HK-2 (cell line): Measurements from ENCODE around the gene TPRN.

Experiments
- DNase-seq: peaks from one replicate; pipeline ENCODE4 v3.0.0-alpha.2; 2018; ENCODE audit not compliant: unreplicated experiment

The TPRN gene

DNA sequence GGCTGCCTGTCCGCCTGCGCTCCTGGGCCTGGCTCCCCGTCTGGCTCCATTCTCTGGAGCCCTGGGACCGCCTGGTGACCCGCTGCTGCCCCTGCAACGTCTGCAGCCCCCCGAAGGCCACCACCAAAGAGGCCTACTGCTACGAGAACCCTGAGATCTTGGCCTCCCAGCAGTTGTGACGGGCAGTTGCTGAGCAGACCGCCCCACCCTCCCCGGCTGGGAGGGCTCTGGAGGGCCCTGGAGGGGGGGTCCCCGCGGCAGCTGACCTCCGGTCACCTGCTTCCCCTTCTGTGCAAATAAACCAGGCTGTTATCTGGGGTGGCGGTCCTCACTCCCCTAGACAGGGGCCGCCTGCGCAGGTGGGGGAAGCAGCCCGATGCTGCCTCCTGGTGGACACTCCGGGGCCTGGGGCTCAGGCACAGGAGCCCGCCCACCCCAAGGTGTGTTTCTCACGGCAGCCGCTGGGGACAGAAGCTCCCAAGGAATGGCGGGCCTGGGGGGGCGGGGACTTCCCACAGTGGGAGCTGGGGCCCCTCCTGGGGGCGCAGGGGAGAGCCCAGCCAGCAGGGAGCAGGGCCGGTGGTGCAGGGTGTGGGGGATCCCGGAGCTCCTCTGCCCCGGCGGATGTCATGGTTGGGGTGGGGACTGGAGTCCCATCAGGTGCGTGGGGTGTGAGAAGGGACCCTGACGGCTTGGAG, 35.8 kb upstream of the TPRN start:
- peak; percentile 62 for DNase-seq

DNA sequence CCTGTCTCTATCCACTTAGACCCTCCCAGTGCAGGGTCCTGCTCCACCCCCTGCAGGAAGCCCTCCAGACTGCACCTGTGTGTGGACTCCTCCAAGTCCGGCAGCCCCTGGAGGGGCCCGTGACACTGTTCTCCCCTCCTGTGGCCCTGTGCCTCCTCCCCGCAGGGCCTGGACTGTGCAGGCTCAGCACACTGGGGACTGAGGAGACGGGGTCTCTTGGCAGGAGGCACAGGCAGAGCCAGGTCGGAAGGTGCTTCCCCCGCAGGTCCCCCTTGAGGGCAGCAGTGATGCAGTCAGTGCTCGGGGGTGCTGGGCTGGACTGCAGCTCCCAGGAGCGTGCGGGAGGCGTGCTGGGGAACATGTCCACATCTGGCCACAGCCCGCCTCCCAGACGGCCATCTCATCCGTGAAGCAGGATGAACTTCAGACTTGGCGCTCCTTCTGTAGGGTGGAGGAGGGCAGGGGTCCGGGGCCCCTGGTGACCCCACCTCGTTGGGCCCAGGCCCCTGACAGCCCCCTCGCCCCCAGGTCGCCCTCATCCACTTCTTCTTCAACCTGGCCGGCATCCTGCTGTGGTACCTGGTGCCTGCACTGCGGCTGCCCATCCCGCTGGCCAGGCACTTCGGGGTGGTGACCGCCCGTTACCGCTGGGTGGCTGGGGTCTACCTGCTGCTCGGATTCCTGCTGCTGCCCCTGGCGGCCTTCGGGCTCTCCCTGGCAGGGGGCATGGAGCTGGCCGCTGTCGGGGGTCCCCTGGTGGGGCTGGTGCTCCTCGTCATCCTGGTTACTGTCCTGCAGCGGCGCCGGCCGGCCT, 35.1 kb upstream of the TPRN start:
- no peak for DNase-seq

DNA sequence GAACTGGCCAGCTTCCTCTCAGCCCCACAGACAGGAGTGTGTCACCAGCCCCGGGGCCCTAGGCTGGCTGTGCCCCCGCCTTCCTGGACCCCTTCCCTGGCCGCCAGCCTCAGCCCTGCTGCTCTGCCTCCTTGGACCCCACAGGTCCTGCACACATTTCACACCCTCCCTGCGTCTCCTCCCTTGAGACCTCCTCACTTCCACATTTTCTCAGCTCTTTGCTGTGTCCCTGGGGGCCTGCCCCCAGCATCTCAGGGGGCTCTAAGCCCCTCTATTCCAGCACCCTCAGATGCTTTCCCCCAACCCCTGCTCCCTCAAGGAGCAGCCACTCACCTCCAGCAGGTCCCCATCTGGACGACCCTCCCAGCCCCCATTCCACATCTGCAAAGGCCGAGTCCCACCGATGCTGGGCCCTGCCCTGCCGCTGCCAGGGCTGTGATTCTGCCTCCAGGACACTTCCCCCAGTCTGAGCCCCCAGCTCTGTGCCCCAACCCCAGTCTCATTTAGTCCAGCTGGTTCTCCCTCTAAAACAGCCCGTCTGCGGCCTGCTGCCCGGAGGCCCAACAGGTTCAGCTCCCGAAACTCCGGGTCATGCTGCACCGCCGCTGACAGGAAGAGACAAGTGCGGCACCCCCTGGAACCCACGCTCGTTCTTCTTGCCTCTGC, 34.4 kb upstream of the TPRN start:
- no peak for DNase-seq

DNA sequence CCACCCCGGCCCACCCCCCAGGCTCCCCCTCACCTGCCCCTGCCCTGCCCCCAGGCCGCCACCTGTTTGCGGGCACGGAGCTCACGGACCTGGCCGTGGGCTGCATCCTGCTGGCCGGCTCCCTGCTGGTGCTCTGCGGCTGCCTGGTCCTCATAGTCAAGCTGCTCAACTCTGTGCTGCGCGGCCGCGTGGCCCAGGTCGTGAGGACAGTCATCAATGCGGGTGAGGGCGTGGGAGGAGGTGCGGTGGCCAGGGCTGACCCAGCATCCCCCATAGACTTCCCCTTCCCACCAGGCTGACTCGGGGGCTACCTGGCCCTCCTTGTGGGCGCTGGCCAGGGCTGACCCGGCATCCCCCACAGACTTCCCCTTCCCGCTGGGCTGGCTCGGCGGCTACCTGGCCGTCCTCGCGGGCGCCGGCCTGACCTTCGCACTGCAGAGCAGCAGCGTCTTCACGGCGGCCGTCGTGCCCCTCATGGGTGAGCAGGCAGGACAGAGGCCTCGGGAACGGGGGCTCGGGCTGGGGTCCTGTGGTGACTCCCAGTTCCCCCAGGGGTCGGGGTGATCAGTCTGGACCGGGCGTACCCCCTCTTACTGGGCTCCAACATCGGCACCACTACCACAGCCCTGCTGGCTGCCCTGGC, 33.6 kb upstream of the TPRN start:
- no peak for DNase-seq

DNA sequence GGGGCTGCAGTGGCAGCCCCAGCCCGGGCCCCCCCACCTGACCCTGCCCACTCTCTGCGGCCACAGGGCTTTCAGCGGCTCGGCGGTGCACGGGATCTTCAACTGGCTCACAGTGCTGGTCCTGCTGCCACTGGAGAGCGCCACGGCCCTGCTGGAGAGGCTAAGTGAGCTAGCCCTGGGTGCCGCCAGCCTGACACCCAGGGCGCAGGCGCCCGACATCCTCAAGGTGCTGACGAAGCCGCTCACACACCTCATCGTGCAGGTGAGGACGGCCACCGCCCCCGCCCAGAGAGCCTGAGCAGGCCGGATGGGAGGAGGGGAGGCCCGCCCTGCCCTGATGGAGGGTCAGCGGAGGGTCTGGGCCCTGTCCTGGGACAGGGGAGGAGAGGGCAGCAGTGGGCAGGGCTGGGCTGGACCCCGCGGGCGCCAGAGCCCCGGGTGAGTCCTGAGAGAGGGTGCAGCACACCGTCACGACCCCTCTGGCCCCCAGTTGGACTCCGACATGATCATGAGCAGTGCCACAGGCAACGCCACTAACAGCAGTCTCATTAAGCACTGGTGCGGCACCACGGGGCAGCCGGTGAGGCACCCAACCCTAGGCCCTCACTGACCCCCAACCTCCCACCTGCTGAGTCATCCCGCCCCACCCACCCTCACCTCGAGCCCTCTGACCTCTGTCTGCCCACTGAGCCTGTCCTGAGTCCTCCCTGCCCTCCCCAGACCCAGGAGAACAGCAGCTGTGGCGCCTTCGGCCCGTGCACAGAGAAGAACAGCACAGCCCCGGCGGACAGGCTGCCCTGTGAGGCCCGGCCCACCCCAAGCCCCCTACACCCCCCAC, 32.8 kb upstream of the TPRN start:
- DNase-seq, result no peak

DNA sequence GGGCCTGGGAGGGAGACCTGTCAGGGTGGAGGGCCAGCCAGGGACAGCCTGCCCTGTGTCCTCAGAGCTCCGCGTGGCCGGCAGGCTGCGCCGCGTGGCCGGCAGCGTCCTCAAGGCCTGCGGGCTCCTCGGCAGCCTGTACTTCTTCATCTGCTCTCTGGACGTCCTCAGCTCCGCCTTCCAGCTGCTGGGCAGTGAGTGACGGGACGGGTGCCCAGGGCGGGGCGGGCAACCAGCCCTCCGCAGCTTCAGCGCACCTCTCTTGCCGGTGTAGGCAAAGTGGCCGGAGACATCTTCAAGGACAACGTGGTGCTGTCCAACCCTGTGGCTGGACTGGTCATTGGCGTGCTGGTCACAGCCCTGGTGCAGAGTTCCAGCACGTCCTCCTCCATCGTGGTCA, 32.0 kb upstream of the TPRN start:
- no peak for DNase-seq

DNA sequence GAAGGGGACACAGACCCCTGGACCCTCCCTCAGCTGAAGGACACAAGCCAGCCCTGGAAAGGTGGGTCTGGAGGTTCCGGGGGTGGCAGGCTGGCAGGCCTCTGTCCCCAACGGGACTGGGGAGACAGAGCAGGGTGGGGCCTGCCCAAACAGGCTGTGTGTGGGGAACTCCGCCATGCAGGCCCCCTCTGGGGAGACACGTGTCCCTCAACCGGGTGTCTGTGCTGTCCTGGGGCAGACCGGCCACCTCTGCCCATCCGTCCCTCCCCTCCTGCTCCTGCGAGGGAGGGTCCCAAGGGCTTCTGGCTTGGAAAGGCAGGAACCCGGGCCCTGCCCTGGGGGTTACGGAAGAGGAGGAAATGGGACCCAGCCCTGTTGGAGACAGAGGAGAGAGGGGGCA, 31.6 kb upstream of the TPRN start:
- DNase-seq, result no peak

DNA sequence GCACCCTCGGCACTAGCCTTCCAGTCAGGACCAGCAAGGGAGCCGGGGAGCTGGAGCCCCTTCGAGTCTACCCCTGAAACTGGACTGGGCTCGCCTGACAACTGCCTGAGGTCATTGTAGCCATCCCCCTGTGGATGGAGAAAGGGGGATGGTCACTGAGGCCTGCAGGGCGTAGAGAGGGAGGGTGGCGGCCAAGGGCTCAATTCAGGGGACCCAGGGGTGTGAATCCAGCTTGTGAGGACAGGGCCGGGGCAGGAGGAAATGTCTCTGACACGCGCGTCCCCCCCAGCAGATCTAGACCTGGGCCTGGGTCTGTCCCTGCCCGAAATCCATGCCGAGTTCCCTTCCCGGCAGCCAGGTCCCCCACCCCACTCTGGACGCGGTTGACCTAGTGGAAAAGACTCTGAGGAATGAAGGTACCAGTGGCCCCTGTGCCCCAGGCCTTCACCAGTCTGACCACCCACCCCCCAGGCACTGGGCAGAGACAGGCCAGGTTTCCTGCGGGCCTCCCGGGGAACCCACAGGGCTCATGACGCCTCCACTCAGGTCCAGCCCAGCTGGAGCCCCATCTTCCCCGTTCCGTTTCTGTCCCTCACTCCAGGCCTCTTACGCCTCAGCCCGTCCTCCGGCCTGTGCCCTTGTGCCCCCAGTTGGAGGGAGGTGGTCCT, 31.0 kb upstream of the TPRN start:
- no peak for DNase-seq

DNA sequence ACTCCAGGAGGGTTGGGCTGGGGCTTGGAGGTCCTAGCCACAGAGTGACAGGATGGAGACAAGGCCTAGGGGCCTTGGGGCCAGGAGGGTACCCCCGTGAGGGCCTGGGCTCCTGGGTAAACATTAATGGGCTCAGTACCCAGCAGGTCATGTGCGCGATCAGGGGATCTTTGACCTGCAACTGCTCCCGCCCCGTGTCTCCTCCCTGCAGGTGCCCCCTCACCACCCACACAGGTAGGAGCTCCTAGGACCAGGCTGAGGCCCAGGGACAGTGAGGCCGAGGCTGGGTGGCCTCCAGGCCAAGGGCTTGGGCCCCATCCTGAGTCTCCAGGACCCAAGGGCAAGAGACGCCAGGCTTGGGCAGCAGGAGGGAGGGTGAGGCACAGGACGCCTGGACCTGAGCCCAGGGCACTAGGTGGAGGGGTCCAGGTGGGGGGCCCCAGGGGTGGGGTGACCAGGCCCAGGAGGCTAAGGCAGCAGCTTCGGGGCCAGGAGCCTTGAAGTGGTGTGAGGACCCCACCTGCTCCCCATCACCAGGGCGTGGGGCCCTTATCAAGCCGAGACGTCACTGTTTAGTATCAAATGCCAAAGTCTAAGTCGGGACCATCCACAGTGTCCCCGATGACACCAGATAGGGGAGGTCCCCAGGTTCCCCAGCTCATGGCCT, 30.3 kb upstream of the TPRN start, which contains the start of gene SLC34A3:
SLC34A3 (plus strand) TSS at position 197 of the 667 bp plus-strand sequence. CDS start 802 bp downstream, outside the sequence.
- DNase-seq, result no peak

DNA sequence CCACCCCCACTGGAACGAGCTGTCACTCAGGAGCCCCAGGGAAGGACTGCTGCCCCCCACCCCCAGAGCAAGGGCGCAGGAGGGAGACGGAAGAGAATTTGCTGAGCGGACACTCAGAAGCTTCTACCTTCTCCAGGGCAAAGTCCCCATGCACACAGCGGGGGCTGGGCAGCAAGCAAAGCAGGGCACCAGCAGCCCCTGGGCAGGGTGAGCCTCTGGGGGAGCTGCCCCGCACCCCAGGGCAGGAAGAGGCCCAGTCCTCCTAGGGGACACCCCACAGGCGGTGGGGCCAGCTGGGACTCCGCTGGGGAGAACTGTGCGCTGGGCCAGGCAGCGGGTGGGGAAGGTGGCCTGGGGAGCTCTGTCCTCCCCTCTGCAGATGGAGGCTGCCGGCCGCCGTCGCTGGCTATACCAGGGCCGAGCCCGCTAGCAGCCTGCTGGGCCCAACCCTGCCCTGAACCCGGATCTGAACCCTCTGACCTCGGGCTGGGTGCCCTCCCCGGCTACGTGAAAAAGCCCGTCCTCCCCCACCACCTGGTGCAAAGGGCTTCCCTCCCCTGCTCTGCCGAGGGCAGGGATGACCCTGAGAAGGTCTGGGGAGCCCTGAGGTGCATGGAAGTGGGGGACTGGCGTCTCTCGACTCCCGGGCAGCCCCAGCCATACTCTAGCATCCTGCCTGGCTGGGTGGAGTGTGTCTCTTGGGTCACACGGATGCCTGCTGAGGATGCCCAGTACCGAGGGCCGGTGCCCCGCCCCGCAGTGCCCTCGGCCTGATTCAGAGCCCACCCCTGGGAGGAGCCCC, 29.6 kb upstream of the TPRN start:
- DNase-seq, result no peak

DNA sequence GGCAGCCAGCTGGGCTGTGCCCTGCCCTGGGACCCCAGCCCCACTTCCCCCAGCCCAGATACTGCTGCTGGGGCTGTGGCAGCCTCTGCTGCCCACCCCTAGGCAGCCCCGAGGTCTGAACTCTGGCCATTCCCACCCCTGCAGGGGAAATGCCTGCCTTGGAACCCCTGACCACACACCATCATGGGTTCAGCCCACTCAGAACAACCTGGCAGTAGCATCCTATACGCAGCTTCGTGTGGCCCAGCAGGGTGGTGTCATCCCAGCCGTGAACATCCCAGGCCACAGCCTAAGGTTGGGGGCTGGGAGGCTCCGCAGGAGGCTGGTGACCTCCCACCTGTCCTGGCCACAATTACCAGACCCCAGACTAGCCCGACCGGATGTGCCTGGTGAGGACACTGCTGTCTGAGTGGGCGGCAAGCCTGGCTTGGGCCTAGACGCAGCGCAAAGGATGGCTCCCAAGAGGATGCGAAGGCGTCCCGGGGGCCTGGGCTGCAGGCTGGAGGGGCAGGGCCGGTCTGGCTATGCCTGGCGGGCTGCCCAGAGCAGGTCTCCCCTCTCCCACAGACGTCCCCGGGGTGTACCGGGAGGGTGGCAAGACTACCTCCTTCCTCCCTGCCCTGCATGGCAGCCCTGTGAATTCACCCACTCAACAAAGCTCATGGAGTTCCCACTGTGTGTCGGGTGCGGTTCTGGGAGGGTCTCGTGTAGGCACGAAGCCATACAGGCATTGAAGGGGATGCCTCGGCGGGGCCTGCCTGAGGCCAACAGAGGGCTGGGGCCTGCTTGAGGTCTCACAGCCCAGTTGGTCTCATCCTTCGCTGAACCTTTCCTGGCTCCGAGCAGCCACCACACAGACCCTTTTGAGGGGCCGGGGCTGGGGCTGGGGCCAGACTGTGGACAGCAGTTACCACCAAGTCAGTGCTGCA, 28.7 kb upstream of the TPRN start:
- no peak for DNase-seq

DNA sequence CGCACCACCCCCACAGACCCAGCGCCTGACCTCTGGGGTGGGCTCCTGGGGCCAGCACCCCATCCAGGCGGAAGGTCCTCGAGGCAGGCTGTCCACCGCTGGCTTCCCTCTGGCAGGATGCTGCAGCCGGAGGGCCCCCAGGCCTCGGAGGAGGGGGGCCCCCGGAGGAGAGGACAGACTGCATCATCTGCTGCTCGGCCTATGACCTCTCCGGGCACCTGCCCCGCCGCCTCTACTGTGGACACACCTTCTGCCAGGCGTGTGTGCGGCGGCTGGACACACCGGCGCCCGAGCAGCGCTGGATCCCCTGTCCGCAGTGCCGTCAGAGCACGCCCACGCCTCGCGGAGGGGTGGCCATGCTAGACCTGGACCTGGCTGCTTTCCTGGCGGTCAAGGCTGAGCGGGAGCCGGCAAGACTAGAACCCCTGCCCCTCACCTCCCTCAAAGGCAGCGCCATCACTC, 28.0 kb upstream of the TPRN start:
- no peak for DNase-seq

DNA sequence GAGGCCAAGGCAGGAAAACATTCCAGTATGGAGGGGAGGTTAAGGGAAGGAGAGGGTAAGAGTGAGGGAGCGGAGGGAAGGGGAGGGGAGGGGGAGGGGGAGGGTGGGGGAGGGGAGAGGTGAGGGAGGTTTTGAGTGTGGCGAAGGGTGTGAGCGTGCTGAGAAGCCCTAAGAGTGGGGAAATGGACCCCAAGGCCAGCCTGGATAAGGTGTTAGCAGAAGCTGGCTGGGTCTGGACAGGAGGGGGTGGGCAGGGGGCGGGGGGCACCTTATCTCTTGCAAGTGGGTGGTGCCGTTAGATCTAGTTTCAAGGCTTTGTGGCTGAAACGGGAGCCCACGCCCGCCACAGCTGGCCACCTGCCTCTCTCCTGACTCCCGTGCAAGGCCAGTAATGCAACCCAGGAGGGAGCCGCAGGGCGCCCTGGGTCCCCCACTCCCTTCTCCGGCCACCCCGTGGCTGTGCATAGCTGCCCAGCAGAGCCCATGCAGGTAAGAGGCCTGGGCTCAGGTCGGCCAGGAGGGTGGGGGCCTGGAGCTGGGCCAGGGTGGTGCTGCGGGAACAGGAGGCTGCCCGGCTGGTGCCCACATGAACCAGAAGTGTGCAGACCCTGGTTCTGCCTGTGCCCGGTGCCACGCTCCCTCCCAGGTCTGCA, 27.4 kb upstream of the TPRN start:
- no peak for DNase-seq

DNA sequence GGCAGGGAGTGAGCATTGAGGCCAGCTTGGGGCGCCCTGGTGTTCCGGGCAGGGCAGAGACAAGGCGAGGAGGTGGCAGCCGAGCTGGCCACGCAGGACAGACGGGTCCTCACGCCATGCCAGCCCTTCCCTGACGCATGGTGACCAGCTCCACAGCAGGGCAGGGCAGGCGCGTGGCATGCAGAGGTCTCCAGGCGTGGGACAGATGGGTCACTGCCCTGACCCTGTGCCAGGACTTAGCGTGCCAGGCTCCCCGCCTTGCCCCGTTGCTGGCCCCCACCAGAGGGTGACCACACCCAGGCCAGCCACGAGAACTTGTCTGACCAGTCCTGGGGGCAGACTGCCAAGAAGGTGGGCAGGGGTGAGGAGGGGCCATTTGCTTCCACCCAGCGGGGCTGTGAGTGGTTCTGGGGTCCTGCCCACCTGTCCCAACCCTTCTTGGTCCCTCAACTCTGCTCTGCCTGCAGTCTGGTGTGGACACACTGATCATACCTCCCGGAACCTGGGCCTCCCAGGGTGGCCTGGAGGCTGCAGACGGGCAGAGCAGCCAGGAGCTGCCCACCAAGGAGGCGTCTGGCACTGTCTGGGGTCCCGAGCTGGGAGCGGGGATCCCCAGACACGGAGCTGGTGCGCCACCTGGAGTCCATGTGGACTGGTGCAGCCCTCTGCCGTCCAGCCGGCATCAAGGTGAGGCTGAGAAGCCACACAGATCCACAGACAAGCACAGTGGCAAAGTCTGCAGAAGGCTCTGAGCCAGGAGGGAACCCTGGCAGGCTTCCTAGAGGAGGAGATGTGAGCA, 26.7 kb upstream of the TPRN start, which contains the start of gene RNF224:
RNF224 (plus strand) TSS at position 449 of the 799 bp plus-strand sequence. CDS start 834 bp downstream, outside the sequence.
- peak; percentile 84 for DNase-seq

DNA sequence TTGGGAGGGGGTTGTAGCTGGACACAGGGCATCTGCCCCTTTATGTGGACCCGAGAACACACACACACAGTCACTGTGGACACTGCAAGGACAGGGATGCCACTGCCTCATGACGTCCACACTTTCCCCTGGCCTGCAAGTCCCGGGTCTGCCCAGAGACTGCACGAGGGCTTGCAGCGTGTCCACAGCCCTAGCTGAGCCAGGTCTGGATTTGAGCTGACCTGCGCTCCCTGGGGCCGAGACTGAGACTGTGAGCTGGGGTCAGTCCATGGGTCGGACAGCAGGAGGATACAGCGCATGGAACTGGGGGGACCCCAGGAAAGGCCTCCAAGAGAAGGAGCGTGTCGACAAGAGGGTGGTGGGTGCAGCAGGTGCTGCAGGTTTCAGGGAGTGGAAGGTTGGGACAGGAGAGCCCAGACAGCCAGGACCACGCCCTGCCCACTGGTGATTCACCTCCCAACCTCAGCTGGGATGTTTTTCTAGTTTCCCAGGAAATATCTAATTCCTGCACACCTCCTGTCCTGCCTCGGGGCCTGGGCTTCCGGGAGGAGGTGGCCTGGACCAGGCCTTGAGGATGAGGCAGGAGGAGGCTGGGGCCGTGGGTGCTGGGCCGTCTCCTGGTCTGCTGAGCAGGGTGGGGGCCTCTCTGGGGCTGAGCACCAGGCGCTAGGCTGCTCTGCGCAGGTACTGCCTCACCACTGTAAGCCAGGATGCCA, 26.0 kb upstream of the TPRN start:
- DNase-seq, result peak; percentile 74
